Activated CD8-positive, alpha-beta memory T cell treated with anti-CD3 and anti-CD28 coated beads, Interleukin-2, amount 10 ng/mL, durations not matched to agents 7 days and 5 days (primary cell): ENCODE results near the gene ANKMY1. TPM values are rescaled to one million over a fixed set of nuclear protein-coding genes. Genes with fewer than 3 reads are reported as not detected.

Source experiments
- ATAC-seq: fragments of 150-1000 bp; cut with Tn5 transposase; one replicate; pipeline ENCODE4 v1.10.0; 2021; ENCODE audit warnings: moderate library complexity
- CTCF ChIA-PET: fragments of 350-600 bp; sonication (Branson Sonifier 250); formaldehyde crosslinking; loops from one replicate; lab custom pipeline; 2021; ENCODE audit warnings: antibody characterized with exemption; lab: Charles Lee
- DNase-seq: peaks from one replicate; pipeline ENCODE4 v3.0.0-alpha.2; 2020
- H3K27ac Mint-ChIP-seq: one replicate; pipeline ENCODE4 v1.8.0; 2021; ENCODE audit warnings: mild to moderate bottlenecking, mixed read lengths
- H3K27me3 Mint-ChIP-seq: one replicate; pipeline ENCODE4 v1.8.0; 2021; ENCODE audit warnings: mixed read lengths
- H3K36me3 Mint-ChIP-seq: one replicate; pipeline ENCODE4 v1.8.0; 2021; ENCODE audit warnings: mild to moderate bottlenecking, mixed read lengths
- H3K4me1 Mint-ChIP-seq: one replicate; pipeline ENCODE4 v1.8.0; 2021; ENCODE audit warnings: mixed read lengths
- H3K4me3 Mint-ChIP-seq: one replicate; pipeline ENCODE4 v1.8.0; 2021; ENCODE audit warnings: mild to moderate bottlenecking, moderate library complexity, mixed read lengths
- H3K9me3 Mint-ChIP-seq: one replicate; pipeline ENCODE4 v1.8.0; 2022; ENCODE audit warnings: low read depth, mixed read lengths
- total RNA-seq, 2 experiments: library from RNA; stranded (reverse); gene quantifications; one replicate each; pipeline ENCODE4 v1.2.3, GENCODE V29; 2021

ANKMY1 gene
- total RNA-seq, 2 experiments from 2014 or later = 21.3 to 33.5 TPM

DNA sequence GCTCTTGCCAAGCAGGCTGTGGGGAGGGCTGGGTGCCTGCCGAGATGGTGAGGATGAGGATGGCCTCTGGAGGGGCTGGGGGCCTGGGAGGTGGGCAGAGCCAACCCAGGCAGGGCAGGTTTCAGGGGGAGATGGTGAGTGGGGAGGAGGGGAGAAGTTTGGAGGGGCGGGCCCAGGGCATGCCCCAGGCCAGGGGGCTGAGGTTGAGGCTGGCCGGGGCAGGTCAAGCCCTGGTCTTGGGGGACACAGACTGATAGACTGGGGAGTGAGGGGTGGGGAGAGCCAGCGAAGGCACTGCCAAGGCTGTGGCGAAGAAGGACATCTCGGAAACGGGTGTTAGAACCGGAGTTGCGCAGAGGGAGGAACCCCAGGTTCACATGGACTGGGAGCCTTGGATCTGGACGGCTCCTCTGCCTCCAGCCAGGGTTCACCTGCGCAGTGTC lies 41.4 kb upstream of the ANKMY1 start:
- H3K27me3 Mint-ChIP-seq = no peaks in the 10 kb centered on the region
- H3K4me1 Mint-ChIP-seq = peaks cover 5% of the 10 kb centered on the region
- H3K9me3 Mint-ChIP-seq = no peaks in the 10 kb centered on the region
- no peaks in the 10 kb centered on the region for H3K36me3 Mint-ChIP-seq
- peak overlapping the region; percentile 43 for H3K27ac Mint-ChIP-seq
- ATAC-seq (no peak), DNase-seq (no peak)
- H3K4me3 Mint-ChIP-seq = no peak overlapping the region
- CTCF ChIA-PET = interaction anchor here (1.1 to 1.3 kb wide), 2 partner anchors 10 to 13 kb away, joined by 3 to 4 read pairs; partner anchors contain the start of gene CAPN10

DNA sequence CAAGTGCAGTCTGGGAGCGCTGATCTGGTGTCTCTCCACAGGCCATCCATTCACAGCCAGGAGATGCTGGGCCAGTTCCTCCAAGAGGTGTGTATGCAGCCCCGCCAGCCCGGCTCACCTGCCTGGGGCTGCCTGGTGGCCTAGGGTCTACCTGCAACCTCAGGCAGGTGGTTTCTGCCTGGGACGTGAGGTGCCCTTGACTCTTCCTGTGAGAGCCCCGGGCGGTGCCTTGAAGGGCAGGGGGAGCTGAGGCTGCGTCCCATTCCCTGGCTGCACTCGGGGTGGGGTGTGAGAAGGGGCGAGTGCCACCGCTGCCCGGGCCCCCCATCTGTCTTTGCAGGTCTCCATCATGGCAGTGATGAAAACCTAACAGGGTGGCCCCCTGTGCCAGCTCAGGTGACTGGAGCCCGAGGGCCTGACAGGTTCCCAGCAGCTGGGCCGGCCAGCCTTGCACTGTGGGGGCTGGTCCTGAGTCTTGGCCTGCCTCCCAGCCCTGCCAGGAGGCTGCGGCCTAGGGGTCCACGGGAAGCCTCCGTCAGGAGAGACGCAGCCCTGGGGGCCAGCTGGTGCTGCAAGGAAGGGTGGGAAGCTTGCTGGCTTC lies 40.6 kb upstream of the ANKMY1 start:
- CTCF ChIA-PET = interaction anchor here (1.1 to 1.3 kb wide), 2 partner anchors 11 to 12 kb away, joined by 3 to 4 read pairs; partner anchors contain the start of gene CAPN10
- DNase-seq = no peak
- Mint-ChIP-seq H3K27ac (no peak overlapping the region), H3K9me3 (no peaks in the 10 kb centered on the region), H3K4me3 (no peak overlapping the region), H3K36me3 (no peaks in the 10 kb centered on the region), H3K27me3 (no peaks in the 10 kb centered on the region), H3K4me1 (peaks cover 5% of the 10 kb centered on the region)
- no peak for ATAC-seq

DNA sequence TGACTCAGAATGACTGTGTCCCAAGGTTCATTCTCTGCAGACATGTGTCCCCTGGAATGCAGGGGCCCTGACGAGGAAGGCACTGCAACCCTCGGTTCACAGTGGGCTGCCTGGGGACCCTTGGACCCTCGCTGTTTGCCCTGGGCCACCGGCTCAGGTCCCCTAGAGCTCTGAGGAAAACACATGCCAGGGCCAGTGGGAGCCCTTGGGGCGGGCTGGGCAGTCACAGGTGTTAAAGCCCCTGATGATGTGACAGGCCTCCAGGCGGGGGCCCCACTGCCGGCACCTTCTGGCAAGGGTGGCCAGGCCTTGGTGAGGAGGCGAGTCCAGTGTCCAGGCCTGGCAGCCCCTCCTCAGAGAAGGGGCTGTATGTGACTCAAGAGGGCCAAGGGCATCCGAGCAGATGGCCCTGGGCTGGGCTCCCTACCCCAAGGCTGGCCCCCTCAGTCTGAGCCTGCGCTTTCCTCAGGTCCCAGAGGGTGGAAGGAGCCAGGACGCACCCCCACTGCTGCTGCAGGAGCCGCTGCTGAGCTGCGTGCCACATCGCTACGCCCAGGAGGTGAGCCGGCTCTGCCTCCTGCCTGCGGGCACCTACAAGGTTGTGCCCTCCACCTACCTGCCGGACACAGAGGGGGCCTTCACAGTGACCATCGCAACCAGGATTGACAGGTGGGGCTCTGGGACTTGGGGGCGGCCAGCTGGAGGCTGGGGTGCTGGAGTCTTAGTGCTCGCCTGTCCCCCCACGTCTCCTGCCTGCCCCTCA lies 39.8 kb upstream of the ANKMY1 start:
- no peak overlapping the region for H3K27ac Mint-ChIP-seq
- no peak for DNase-seq
- no peaks in the 10 kb centered on the region for H3K27me3 Mint-ChIP-seq

DNA sequence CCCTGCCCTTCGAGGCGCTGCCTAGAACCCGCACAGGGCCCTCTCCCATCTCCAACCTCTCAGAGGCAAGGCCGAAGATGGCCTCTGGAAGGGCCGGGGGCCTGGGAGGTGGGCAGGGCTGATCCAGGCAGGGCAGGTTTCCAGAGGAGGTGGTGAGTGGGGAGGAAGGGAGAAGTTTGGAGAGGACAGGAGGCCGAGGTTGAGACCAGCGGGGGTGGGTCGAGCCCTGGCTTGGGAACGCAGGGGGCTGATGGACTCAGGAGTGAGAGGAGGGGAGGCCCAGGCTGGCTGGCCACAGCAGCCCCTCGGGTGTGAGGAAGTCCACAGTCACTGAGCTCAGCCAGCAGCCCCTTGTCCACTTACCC lies 39.2 kb upstream of the ANKMY1 start:
- no peak for DNase-seq

More for the DNA sequence above, 39.8 kb upstream of the ANKMY1 start:
- Mint-ChIP-seq H3K4me3 (no peak overlapping the region), H3K9me3 (no peaks in the 10 kb centered on the region), H3K36me3 (peaks cover under 1% of the 10 kb centered on the region), H3K4me1 (peaks cover 5% of the 10 kb centered on the region)
- CTCF ChIA-PET = interaction anchor here (1.3 to 1.4 kb wide), 2 partner anchors 8 to 14 kb away, joined by 3 read pairs; no protein-coding TSS in a partner anchor
- no peak for ATAC-seq

DNA sequence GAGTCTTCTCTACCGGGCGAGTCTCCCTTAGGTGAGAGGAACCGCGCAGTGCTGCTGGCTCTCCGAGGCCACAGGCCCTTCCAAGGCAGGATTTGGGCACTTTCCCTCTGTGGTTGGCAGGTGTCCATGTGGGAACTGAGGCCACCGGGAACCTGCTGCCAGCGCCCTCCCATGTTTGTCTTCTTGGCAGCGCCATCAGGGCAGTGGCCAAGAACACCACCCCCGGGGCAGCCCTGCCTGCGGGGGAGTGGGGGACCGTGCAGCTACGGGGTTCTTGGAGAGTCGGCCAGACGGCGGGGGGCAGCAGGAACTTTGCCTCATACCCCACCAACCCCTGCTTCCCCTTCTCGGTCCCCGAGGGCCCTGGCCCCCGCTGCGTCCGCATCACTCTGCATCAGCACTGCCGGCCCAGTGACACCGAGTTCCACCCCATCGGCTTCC lies 38.7 kb upstream of the ANKMY1 start:
- ATAC-seq (no peak), DNase-seq (no peak)
- H3K4me3 Mint-ChIP-seq = no peak overlapping the region
- H3K27ac Mint-ChIP-seq = no peak overlapping the region
- H3K27me3 Mint-ChIP-seq = no peaks in the 10 kb centered on the region
- peaks cover 5% of the 10 kb centered on the region for H3K4me1 Mint-ChIP-seq
- peaks cover 2% of the 10 kb centered on the region for H3K36me3 Mint-ChIP-seq
- CTCF ChIA-PET = interaction anchor here (0.9 to 1.4 kb wide), 5 partner anchors 9 to 107 kb away, joined by 3 to 4 read pairs (median 3); partner anchors contain the start of gene GPR35
- no peaks in the 10 kb centered on the region for H3K9me3 Mint-ChIP-seq

More for the DNA sequence above, 39.2 kb upstream of the ANKMY1 start:
- Mint-ChIP-seq H3K36me3 (peaks cover 2% of the 10 kb centered on the region), H3K27ac (no peak overlapping the region), H3K9me3 (no peaks in the 10 kb centered on the region), H3K4me3 (no peak overlapping the region), H3K27me3 (no peaks in the 10 kb centered on the region), H3K4me1 (peaks cover 5% of the 10 kb centered on the region)
- CTCF ChIA-PET = interaction anchor here (1.3 to 1.4 kb wide), 2 partner anchors 9 to 15 kb away, joined by 3 read pairs; no protein-coding TSS in a partner anchor
- ATAC-seq = no peak

DNA sequence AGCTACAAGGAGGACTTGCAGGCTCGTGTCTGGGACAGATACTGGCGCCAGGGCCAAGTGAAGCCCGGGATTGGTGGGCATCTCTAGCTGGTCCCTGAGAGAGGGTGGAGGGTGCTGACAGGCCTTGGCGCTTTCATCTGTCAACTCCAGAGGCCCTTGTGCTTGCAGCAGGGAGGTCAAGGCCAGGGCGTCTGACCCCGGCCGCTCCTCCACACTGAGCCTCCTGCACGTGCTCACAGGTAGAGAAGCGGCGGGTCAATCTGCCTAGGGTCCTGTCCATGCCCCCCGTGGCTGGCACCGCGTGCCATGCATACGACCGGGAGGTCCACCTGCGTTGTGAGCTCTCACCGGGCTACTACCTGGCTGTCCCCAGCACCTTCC lies 38.3 kb upstream of the ANKMY1 start:
- H3K27me3 Mint-ChIP-seq = no peaks in the 10 kb centered on the region
- DNase-seq (no peak), ATAC-seq (no peak)
- H3K9me3 Mint-ChIP-seq = no peaks in the 10 kb centered on the region
- peaks cover 5% of the 10 kb centered on the region for H3K4me1 Mint-ChIP-seq
- CTCF ChIA-PET = interaction anchor here (0.9 to 1.4 kb wide), 5 partner anchors 10 to 108 kb away, joined by 3 to 4 read pairs (median 3); partner anchors contain the start of gene GPR35
- no peak overlapping the region for H3K4me3 Mint-ChIP-seq
- H3K27ac Mint-ChIP-seq = peak overlapping the region; percentile 60
- peaks cover 2% of the 10 kb centered on the region for H3K36me3 Mint-ChIP-seq

DNA sequence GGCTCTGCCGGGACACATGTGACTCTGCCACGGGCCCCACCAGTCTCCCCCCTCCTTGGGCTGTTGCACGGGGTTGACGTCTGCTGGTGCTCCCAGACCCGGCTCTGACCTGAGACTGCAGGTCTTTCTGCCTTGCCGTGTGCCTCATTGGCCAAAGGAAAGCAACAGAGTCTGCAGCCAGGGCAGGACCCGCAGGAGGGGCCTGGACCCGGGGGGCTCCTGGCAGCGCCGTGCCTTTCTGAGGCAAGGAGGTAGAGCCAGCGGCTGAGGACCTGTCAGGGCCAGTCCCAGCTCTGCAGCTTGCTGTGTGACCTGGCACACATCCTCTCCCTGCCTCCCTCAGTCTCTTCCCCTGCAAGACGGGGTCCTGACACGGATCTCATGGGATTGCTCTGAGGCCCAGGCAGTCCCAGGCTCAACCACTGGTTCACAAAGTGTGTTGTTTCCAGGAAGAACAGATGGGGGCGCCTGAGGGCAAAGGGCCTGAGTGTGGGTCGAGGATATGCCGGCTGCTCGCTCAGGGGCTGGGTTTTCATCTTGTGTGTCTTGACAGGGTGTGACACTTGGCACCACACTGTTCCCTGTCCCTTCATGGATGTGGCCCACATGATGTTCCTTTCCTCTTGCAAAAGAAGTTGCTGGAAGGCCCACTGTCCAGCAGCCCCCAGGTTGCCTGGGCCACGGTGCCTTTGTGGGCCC lies 37.7 kb upstream of the ANKMY1 start:
- peak; percentile 78 for DNase-seq
- Mint-ChIP-seq H3K27me3 (no peaks in the 10 kb centered on the region), H3K9me3 (no peaks in the 10 kb centered on the region), H3K4me1 (peaks cover 5% of the 10 kb centered on the region), H3K4me3 (no peak overlapping the region), H3K36me3 (peaks cover 2% of the 10 kb centered on the region), H3K27ac (peak overlapping the region; percentile 60)
- ATAC-seq = peak; percentile 77
- CTCF ChIA-PET = interaction anchor here (0.9 to 1.9 kb wide), 4 partner anchors 16 to 108 kb away, joined by 3 to 5 read pairs (median 4); partner anchors contain the start of gene GPR35

DNA sequence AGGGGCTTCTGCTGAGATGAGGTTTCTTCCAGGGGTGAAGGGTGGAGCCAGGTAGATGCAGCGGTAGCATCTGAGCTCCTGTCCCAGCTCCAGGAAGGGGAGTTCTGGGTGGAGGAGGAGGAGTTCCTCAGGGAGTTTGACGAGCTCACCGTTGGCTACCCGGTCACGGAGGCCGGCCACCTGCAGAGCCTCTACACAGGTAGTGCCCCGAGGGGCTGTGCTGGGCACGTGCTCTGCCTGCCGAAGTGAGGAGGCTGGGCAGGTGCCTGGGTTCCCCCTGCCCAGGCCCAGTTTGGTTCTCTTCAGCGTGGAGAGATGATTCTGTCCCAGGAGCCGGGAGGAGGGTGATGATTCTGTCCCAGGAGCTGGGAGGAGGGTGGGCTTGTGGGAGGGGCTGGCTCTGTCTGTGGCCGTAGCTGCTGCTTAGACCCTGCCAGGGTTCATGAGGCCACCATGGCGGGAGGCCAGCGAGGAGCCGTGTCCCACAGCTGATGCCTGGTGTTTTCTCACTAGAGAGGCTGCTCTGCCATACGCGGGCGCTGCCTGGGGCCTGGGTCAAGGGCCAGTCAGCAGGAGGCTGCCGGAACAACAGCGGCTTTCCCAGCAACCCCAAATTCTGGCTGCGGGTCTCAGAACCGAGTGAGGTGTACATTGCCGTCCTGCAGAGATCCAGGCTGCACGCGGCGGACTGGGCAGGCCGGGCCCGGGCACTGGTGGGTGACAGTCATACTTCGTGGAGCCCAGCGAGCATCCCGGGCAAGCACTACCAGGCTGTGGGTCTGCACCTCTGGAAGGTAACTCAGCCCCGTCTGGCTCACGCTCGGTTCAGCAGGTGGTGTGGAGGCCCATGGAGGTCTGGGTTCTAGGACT lies 37.0 kb upstream of the ANKMY1 start:
- CTCF ChIA-PET = interaction anchor here (0.7 to 1.9 kb wide), 5 partner anchors 10 to 81 kb away, joined by 3 to 6 read pairs (median 3); partner anchors contain the start of gene GPR35
- peaks cover 5% of the 10 kb centered on the region for H3K4me1 Mint-ChIP-seq
- H3K4me3 Mint-ChIP-seq = no peak overlapping the region
- no peaks in the 10 kb centered on the region for H3K27me3 Mint-ChIP-seq
- no peak overlapping the region for H3K27ac Mint-ChIP-seq
- no peaks in the 10 kb centered on the region for H3K9me3 Mint-ChIP-seq
- H3K36me3 Mint-ChIP-seq = peaks cover 2% of the 10 kb centered on the region
- ATAC-seq = no peak
- DNase-seq = no peak

DNA sequence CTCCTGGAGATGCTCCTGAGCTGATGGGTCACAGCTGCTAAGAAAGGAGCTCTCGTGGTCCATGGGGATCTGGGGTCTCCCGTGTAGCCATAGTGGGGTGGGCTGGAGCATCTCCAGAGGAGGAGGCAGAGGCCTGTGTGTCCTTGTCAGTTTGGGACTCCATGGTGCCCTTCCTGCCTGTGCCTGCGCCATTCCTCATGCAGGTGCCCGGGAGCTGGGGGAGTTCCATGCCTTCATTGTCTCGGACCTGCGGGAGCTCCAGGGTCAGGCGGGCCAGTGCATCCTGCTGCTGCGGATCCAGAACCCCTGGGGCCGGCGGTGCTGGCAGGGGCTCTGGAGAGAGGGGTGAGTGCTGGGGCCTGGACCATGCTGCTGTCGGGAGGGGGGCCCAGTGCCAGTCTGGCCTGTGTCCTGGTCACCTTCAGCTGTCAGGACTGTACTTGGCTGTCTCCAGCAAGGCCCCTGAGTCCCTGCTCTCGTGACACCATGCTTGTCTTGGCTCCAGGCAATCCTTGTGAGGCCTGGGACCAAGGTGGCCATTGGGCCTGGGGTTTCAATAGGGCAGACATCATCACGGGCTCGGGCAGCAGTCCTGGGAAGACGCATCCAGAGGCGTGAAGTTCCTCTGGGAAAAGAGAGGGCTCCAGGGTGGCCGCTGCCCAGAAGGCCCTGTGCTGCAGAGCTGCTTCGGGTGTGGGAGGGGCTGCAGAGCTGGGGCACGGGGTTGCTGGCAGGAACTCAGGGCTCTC lies 36.1 kb upstream of the ANKMY1 start:
- Mint-ChIP-seq H3K36me3 (peaks cover 4% of the 10 kb centered on the region), H3K4me3 (no peak overlapping the region), H3K27ac (no peak overlapping the region), H3K27me3 (no peaks in the 10 kb centered on the region), H3K4me1 (peaks cover 8% of the 10 kb centered on the region), H3K9me3 (no peaks in the 10 kb centered on the region)
- CTCF ChIA-PET = interaction anchor here (0.7 to 1.9 kb wide), 5 partner anchors 9 to 80 kb away, joined by 3 to 6 read pairs (median 4); no protein-coding TSS in a partner anchor
- DNase-seq (no peak), ATAC-seq (no peak)

DNA sequence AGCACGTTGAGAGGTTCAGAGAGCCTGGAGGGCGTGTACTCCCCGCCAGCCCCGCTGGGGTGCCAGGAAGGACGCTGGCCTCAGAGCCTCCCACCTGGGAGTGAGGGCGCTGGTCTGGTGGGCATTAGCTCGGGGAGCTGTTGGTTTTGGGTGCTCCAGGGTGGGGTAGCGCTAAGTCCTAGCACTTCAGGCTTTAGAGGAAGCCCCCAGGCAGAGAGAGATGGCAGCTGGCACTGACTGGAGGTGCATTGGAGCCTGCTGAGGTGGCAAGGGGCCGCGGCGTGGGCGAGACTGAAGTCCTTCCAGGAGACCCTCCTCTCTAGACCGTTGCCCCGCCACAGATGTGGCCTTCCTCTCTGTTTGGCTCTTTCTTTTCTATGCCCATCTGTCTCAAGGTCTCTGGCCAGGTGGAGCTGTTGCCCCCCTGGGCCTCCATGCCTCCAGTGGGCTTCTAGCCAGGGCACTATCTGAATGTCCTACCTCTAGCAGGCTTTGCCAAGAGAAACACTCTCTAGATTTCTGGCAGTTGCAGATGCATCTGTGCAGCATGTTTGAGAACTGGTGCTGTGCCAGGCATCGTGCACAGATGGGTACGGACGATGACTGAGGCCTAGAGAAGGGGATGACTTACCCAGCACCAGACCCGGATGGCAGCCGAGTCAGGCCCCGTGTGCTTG lies 35.4 kb upstream of the ANKMY1 start:
- no peaks in the 10 kb centered on the region for H3K9me3 Mint-ChIP-seq
- H3K27me3 Mint-ChIP-seq = no peaks in the 10 kb centered on the region
- CTCF ChIA-PET = interaction anchor here (0.9 to 1.5 kb wide), 3 partner anchors 8 to 79 kb away, joined by 3 to 6 read pairs (median 4); no protein-coding TSS in a partner anchor
- no peak overlapping the region for H3K27ac Mint-ChIP-seq
- no peak overlapping the region for H3K4me3 Mint-ChIP-seq
- DNase-seq (no peak), ATAC-seq (no peak)
- peaks cover 16% of the 10 kb centered on the region for H3K4me1 Mint-ChIP-seq
- peaks cover 4% of the 10 kb centered on the region for H3K36me3 Mint-ChIP-seq

DNA sequence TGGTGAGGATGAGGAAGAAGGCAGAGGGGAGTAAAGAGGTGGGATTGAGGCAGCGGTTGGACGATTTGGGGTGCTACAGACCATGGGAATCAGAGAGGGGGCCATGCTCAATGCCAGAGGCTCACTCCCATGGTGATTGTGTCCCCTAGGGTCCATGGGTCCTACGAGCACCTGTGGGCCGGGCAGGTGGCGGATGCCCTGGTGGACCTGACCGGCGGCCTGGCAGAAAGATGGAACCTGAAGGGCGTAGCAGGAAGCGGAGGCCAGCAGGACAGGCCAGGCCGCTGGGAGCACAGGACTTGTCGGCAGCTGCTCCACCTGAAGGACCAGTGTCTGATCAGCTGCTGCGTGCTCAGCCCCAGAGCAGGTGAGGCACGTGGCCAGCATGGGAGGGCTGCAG lies 34.0 kb upstream of the ANKMY1 start:
- ATAC-seq (no peak), DNase-seq (no peak)
- no peak overlapping the region for H3K4me3 Mint-ChIP-seq
- H3K27me3 Mint-ChIP-seq = no peaks in the 10 kb centered on the region
- H3K27ac Mint-ChIP-seq = peak overlapping the region; percentile 13
- H3K4me1 Mint-ChIP-seq = peaks cover 25% of the 10 kb centered on the region
- no peaks in the 10 kb centered on the region for H3K9me3 Mint-ChIP-seq
- CTCF ChIA-PET = interaction anchor here (1.2 kb wide), 1 partner anchor 78 kb away, joined by 3 read pairs; no protein-coding TSS in a partner anchor
- peaks cover 4% of the 10 kb centered on the region for H3K36me3 Mint-ChIP-seq
